Chondrocyte (in vitro differentiated cells): ENCODE data around the gene FBXL7. TPM values are rescaled to one million over a fixed set of nuclear protein-coding genes. Genes with fewer than 3 reads are reported as not detected.

Experiments used
- DNase-seq: peaks from one replicate; pipeline ENCODE4 v3.0.0; 2021; ENCODE audit warnings: mixed read lengths, low spot score
- H3K27ac Mint-ChIP-seq: one replicate; pipeline ENCODE4 v1.8.0; 2021; ENCODE audit warnings: mild to moderate bottlenecking, moderate library complexity, mixed read lengths; ENCODE audit not compliant: unreplicated experiment
- H3K27me3 Mint-ChIP-seq: 2 replicates; pipeline ENCODE4 v1.8.0; 2021; ENCODE audit warnings: low read depth, mixed read lengths
- H3K36me3 Mint-ChIP-seq: 2 replicates; pipeline ENCODE4 v1.8.0; 2021; ENCODE audit warnings: low read depth, mixed read lengths
- H3K4me1 Mint-ChIP-seq: 2 replicates; pipeline ENCODE4 v1.8.0; 2021; ENCODE audit warnings: low read depth, mild to moderate bottlenecking, mixed read lengths
- H3K4me3 Mint-ChIP-seq: one replicate; pipeline ENCODE4 v1.8.0; 2021; ENCODE audit warnings: mild to moderate bottlenecking, moderate library complexity, mixed read lengths; ENCODE audit not compliant: unreplicated experiment
- H3K9me3 Mint-ChIP-seq: 2 replicates; pipeline ENCODE4 v1.8.0; 2021; ENCODE audit warnings: low read depth, mixed read lengths
- CTCF ChIP-seq: fragments of 200-600 bp; sonication (generic); IDR thresholded peaks from 2 replicates; pipeline ENCODE4 v1.5.0; 2021; ENCODE audit warnings: antibody characterized with exemption, mild to moderate bottlenecking, moderate library complexity
- total RNA-seq: library from RNA; stranded (reverse); gene quantifications from 3 replicates; pipeline ENCODE4 v1.2.1, GENCODE V29; 2021

The FBXL7 gene
- total RNA-seq, 1 donor from 2014 or later = 32.6 TPM

GRCh38 chr5:15821506-15821905 lies 321.5 kb downstream of the FBXL7 start:
- H3K9me3 Mint-ChIP-seq = peaks cover 3% of the 10 kb centered on the region
- no peak overlapping the region for H3K27ac Mint-ChIP-seq
- no peak for DNase-seq
- H3K4me3 Mint-ChIP-seq = no peak overlapping the region
- TF ChIP-seq CTCF = no peak
- H3K4me1 Mint-ChIP-seq = peaks cover 23% of the 10 kb centered on the region
- no peaks in the 10 kb centered on the region for H3K27me3 Mint-ChIP-seq
- H3K36me3 Mint-ChIP-seq = peaks cover 2% of the 10 kb centered on the region

- H3K4me1 Mint-ChIP-seq = peaks cover 23% of the 10 kb centered on the region
- H3K36me3 Mint-ChIP-seq = no peaks in the 10 kb centered on the region
- DNase-seq = no peak
- H3K27me3 Mint-ChIP-seq = no peaks in the 10 kb centered on the region
- H3K4me3 Mint-ChIP-seq = no peak overlapping the region
- peak overlapping the region; percentile 70 for H3K27ac Mint-ChIP-seq
- H3K9me3 Mint-ChIP-seq = no peaks in the 10 kb centered on the region
- TF ChIP-seq CTCF = no peak
Observed at GRCh38 chr5:15823398-15823797, 323.4 kb downstream of the FBXL7 start.

- Mint-ChIP-seq H3K36me3 (no peaks in the 10 kb centered on the region), H3K4me3 (no peak overlapping the region), H3K9me3 (no peaks in the 10 kb centered on the region), H3K27me3 (no peaks in the 10 kb centered on the region), H3K4me1 (peaks cover 15% of the 10 kb centered on the region), H3K27ac (no peak overlapping the region)
- no peak for DNase-seq
- no peak for TF ChIP-seq CTCF
Observed at GRCh38 chr5:15827741-15828140, 327.8 kb downstream of the FBXL7 start.

GRCh38 chr5:15831408-15831807 lies 331.4 kb downstream of the FBXL7 start:
- DNase-seq = no peak
- Mint-ChIP-seq H3K36me3 (no peaks in the 10 kb centered on the region), H3K27ac (no peak overlapping the region), H3K27me3 (no peaks in the 10 kb centered on the region), H3K9me3 (no peaks in the 10 kb centered on the region), H3K4me1 (peaks cover 30% of the 10 kb centered on the region), H3K4me3 (no peak overlapping the region)
- no peak for TF ChIP-seq CTCF

GRCh38 chr5:15833365-15833764 lies 333.4 kb downstream of the FBXL7 start:
- H3K36me3 Mint-ChIP-seq = no peaks in the 10 kb centered on the region
- H3K27ac Mint-ChIP-seq = no peak overlapping the region
- TF ChIP-seq CTCF = no peak
- no peaks in the 10 kb centered on the region for H3K9me3 Mint-ChIP-seq
- DNase-seq = no peak
- H3K4me1 Mint-ChIP-seq = peaks cover 41% of the 10 kb centered on the region
- no peak overlapping the region for H3K4me3 Mint-ChIP-seq
- no peaks in the 10 kb centered on the region for H3K27me3 Mint-ChIP-seq
